Eye (tissue), 1 donor: ENCODE results near the gene P2RY8.
"Not testable (repeated sequence)": the region's sequence is repeated elsewhere in the genome, so short reads cannot be mapped to it uniquely, and the experiment has no call there.

Source experiments
- DNase-seq: peaks from one replicate; pipeline ENCODE4 v3.0.0-alpha.2; 2015

P2RY8 gene

GRCh38 chrX:1485033-1485432 lies 52.0 kb downstream of the P2RY8 start:
- DNase-seq: no peak

GRCh38 chrX:1484638-1485019 lies 52.4 kb downstream of the P2RY8 start:
- DNase-seq: no peak

- no peak for DNase-seq
Observed at GRCh38 chrX:1483843-1484637, 52.9 kb downstream of the P2RY8 start.

- not testable (repeated sequence) for DNase-seq
Observed at GRCh38 chrX:1482530-1482928, 54.5 kb downstream of the P2RY8 start.

DNA sequence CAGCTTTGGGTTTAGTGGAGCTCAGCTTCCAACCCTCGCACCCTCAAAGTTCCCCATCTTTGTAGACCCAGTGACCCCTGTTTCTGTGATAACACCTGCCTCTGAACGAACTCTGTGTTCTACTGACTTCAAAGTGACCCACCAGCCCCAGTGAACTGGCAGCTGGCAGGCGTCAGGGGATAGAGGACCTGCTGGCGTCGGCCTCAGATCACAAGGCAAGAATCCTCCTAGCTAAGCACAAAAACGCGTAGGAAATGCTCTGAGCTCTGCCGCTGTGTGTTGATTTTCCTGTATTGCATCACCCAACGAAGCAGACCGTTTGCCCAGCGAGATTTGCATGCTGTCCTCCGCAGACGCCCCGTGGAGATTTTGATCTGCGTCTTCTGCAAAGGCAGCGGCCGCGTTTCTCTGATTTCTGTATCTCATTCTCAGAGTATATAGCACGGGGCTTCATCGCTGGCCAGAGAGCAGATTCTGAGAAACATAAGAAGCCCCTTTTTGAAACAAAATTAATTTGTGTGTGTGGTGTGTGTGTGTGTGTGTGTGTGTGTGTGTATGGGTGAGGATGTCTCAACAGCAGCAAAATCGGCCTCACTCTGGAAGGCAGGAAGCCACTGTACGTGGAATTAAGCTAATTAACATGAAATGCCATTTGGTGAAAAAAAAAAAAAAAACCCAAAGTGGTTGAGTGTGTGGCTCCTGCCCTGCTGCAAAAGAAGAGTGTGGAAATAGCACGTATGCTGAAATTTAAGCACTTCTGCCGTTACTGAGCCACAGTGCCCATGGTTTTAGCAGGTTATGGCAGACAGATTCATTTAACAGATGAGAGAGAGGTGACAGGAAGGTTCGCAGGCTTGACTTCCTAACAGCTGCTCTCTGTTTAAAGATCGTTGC lies 55.1 kb downstream of the P2RY8 start:
- DNase-seq: peak; percentile 56

DNA sequence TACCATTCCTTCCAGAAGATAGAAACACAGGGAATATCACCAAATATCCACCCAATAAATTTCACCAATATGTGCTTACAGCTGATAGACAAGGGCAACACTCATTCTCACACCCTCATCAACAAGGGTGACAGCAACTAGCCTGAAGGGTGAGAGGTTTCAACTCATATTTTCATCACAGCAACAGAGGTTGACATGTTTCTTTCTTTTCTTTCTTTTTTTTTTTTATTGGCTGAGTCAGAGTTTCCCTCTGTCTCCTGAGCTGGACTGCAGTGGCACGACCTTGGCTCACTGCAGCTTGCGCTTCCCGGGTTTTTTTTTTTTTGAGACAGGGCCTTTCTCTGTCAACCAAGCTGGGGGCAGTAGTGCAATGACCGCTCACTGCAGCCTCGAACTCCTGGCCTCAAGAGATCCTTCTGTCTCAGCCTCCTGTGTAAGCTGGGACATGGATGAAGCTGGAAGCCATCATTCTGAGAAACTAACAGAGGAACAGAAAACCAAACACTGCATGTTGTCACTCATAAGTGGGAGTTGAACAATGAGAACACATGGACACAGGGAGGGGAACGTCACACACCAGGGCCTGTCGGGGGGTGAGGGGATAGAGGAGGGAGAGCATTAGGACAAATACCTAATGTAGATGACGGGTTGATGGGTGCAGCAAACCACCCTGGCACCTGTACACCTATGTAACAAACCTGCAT lies 56.8 kb downstream of the P2RY8 start:
- no peak for DNase-seq

- no peak for DNase-seq
Observed at GRCh38 chrX:1477801-1478458, 59.1 kb downstream of the P2RY8 start.

DNA sequence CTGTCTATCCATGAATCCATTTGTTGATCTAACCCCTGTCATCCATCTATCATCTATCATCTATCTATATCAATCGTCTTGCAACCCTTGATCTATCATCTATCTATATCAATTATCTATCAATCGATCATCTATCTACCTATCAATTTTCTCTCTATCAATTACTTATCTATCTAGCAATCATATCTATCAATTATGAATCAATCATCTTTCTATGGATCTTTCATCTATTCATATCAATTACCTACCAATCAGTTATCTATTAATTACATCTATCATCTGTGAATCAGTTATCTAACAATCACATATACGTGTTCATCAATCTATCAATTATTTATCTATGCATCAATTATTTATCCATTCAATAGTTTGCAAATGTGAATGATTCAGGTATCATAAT lies 59.8 kb downstream of the P2RY8 start:
- DNase-seq: no peak

- no peak for DNase-seq
Observed at GRCh38 chrX:1476682-1477081, 60.3 kb downstream of the P2RY8 start.

- no peak for DNase-seq
Observed at GRCh38 chrX:1475881-1476280, 61.1 kb downstream of the P2RY8 start.

GRCh38 chrX:1475481-1475880 lies 61.5 kb downstream of the P2RY8 start:
- no peak for DNase-seq

GRCh38 chrX:1474593-1474992 lies 62.4 kb downstream of the P2RY8 start:
- DNase-seq: not testable (repeated sequence)

DNA sequence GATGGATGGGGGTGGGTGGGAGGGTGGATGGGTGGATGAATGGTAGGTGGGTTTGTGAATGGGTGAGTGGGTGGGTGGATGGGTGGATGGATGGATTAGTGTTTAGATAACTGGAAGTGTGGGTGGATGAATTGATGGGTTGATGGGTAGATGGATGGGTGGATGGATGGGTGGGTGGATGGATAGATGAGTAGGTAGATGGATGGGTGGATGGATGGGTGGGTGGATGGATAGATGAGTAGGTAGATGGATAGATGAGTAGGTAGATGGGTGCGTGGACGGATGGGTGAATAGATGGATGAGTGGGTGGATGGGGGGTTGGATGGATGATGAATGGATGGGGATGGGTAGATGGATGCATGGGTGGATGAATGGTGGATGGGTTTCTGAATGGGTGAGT lies 64.0 kb downstream of the P2RY8 start:
- no peak for DNase-seq

- no peak for DNase-seq
Observed at GRCh38 chrX:1468250-1468772, 68.7 kb downstream of the P2RY8 start.

DNA sequence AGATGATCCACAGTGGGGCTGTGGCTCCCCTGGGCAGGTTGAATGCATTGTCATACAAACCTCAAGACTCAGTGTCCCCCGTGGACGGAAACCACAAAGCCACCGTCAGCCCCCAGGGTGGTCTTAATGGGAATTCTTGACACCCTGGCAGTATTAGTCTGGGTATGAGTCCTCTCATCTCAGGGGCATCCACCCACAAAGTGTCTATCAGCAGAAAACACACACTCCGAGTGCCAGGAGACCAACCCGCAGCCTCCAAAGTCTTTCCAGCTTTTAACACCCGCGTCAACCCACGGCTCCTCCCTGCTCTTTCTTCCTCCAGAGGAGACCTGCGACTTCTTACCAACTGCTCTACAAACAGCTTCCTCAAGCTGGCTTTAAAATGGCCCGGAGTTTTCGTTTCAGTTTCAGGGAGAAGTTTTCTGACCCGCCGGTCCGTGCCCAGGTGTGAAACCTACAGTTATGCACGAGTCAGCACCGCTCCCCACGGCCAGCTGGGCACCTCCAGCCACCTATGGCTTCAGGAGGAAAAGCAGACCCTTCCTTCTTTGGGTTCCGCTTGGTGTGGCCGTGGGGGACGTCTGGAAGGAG lies 69.9 kb downstream of the P2RY8 start:
- DNase-seq: no peak

DNA sequence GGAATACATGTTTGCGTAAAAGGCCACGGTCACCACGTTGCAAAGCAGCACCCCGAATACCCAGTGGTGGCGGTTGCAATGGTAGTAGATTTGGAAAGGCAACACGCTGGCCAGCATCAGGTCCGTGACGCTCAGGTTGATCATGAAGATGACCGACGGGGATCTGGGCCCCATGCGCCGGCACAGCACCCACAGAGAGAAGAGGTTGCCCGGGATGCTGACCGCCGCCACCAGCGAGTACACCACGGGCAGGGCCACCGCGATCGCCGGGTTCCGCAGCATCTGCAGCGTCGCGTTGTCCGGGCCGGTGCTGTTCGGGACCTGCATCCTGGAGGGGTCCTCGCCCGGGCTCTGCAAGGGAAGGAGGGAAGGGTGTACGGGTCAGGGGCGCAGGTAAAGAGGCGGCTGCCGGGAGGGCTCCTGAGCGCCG lies 70.7 kb downstream of the P2RY8 start:
- DNase-seq: no peak

DNA sequence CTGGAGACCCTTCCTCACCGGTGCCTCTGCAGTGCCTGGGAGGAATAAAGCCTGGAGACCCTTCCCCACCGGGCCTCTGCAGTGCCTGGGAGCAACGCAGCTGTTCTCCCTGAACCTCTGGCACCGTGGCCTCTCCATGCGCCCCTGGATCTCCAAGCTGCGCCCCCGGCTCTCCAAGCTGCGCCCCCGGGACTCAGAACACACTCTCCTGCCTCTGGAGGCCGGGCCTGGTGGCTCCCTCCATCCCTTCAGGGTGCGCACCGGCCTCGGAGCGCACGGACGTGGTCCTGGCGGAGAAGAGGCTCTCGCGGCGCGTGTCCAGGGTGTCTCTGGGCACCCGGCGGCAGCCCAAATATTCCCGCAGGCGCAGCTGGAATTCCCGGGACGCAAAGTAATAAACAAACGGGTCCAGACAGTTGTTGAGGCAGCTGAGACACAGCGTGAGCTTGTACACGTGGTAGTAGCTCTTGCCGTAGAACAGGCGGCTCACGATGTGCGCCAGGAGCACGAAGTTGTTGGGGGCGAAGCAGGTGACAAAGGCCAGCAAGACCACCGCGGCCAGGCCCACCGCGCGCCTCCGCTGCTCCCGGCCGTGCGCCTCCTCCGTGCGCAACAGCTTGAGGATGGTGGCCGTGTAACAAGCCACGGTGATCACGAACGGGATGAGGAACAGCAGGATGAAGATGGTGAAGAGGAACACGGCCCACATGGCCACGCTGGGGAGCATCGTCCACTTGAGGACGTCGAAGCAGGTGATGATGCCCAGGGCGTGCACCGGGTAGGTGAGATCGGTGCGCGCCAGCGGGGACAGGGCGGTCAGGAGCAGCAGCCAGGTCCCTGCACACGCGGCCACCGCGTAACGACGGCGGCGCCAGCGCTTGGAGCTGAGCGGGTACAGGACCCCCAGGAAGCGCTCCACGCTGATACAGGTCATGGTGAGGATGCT lies 71.4 kb downstream of the P2RY8 start:
- no peak for DNase-seq

DNA sequence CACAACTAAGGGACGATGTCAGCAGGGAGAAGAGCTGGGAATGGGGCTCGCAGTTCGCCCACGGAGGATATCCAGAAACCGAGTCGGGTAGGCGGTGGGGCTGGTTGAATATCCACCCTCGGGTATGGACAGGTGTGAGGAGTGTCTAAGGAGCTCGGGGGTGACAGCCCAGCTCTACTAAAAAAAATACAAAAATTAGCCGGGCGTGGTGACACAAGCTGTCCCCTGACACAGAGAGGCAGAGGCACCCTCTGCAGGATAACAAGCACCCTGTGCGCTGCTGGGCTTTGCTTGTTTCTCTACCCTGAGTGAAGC lies 72.1 kb downstream of the P2RY8 start:
- DNase-seq: no peak

GRCh38 chrX:1464041-1464970 lies 72.7 kb downstream of the P2RY8 start:
- DNase-seq: no peak

DNA sequence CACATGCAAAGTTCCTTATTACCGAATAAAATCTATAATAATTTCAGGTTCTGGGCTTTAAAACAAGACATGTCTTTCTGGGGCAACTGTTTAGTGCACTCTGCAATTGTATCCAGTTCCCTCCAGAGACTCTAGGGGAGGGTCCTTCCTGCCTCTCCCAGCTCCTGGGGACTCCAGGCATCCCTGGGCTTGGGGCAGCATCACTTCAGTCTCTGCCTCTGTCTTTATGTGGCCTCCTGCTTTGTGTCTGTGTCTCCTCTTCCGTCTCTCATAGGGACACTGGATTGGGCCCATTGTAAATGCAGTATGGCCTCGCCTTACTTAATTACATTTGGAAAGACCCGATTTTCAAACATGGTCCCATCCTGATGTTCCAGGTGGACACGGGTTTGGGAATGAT lies 73.4 kb downstream of the P2RY8 start:
- DNase-seq: no peak
